Naive thymus-derived CD4-positive, alpha-beta T cell (primary cell): Measurements from ENCODE around the gene DNM1L. TPM values are rescaled to one million over a fixed set of nuclear protein-coding genes. Genes with fewer than 3 reads are reported as not detected.
A peak's percentile ranks its signal among the peaks of the same experiment; 100 is the strongest.

ENCODE experiments used
- ATAC-seq: fragments of 150-1000 bp; cut with Tn5 transposase; 2 replicates; pipeline ENCODE4 v1.10.0; 2021; ENCODE audit warnings: mild to moderate bottlenecking, moderate library complexity
- CTCF ChIA-PET: fragments of 350-600 bp; sonication (Branson Sonifier 250); formaldehyde crosslinking; loops from one replicate; lab custom pipeline; 2021; ENCODE audit warnings: antibody characterized with exemption; lab: Charles Lee
- POLR2A ChIA-PET: fragments of 350-600 bp; sonication (Branson Sonifier 250); formaldehyde crosslinking; loops from one replicate; lab custom pipeline; 2021; ENCODE audit warnings: antibody characterized with exemption, inconsistent platforms; lab: Charles Lee
- DNase-seq, 9 donors: peaks; one replicate each; pipeline versions ENCODE4 v3.0.0 to v3.0.0-alpha.2; 2020 to 2022; ENCODE audit warnings: mixed read lengths in 1 of 9
- H3K27ac ChIP-seq: one replicate; pipeline ENCODE4 v1.7.0; 2013; ENCODE audit warnings: mild to moderate bottlenecking, low read depth, low read length, moderate library complexity
- H3K27me3 ChIP-seq, 2 donors: one replicate each; pipeline ENCODE4 v1.7.0; 2013; ENCODE audit warnings: low read length in 2 of 2, mild to moderate bottlenecking in 2 of 2, moderate library complexity in 2 of 2; ENCODE audit not compliant: control insufficient read depth in 2 of 2, insufficient read depth in 2 of 2
- H3K36me3 ChIP-seq, 3 experiments: 1 replicate in 2 of 3; 2 replicates in 1 of 3; pipeline ENCODE4 v1.7.0; 2013; ENCODE audit warnings: low read length in 3 of 3, mild to moderate bottlenecking in 3 of 3, moderate library complexity in 1 of 3; ENCODE audit not compliant: insufficient read depth in 3 of 3, control insufficient read depth in 2 of 3
- H3K4me1 ChIP-seq, 2 donors: one replicate each; pipeline ENCODE4 v1.7.0; 2013; ENCODE audit warnings: low read length in 2 of 2, mild to moderate bottlenecking in 2 of 2, moderate library complexity in 1 of 2; ENCODE audit not compliant: control insufficient read depth in 2 of 2, insufficient read depth in 2 of 2
- H3K4me3 ChIP-seq: 2 replicates; pipeline ENCODE4 v1.7.0; 2013; ENCODE audit warnings: mild to moderate bottlenecking, low read length
- H3K9me3 ChIP-seq, 3 experiments: 1 replicate in 2 of 3; 2 replicates in 1 of 3; pipeline ENCODE4 v1.7.0; 2013; ENCODE audit warnings: low read length in 3 of 3; ENCODE audit not compliant: control insufficient read depth in 2 of 3
- H3K27ac Mint-ChIP-seq, 9 donors: one replicate each; pipeline ENCODE4 v1.8.0; 2020 to 2022; ENCODE audit warnings: mixed read lengths in 9 of 9, mild to moderate bottlenecking in 8 of 9, moderate library complexity in 5 of 9, inconsistent platforms in 2 of 9
- H3K27me3 Mint-ChIP-seq, 5 donors: one replicate each; pipeline ENCODE4 v1.8.0; 2021 to 2022; ENCODE audit warnings: mixed read lengths in 5 of 5, mild to moderate bottlenecking in 1 of 5
- H3K36me3 Mint-ChIP-seq, 5 donors: one replicate each; pipeline ENCODE4 v1.8.0; 2020 to 2022; ENCODE audit warnings: mixed read lengths in 5 of 5, mild to moderate bottlenecking in 3 of 5, inconsistent platforms in 1 of 5
- H3K4me1 Mint-ChIP-seq, 7 donors: one replicate each; pipeline ENCODE4 v1.8.0; 2020 to 2022; ENCODE audit warnings: mixed read lengths in 7 of 7, mild to moderate bottlenecking in 3 of 7, inconsistent platforms in 1 of 7
- H3K4me3 Mint-ChIP-seq, 10 donors: one replicate each; pipeline ENCODE4 v1.8.0; 2020 to 2022; ENCODE audit warnings: mild to moderate bottlenecking in 10 of 10, mixed read lengths in 10 of 10, moderate library complexity in 6 of 10, inconsistent platforms in 2 of 10
- H3K9me3 Mint-ChIP-seq, 11 donors: one replicate each; pipeline ENCODE4 v1.8.0; 2020 to 2022; ENCODE audit warnings: mixed read lengths in 11 of 11, mild to moderate bottlenecking in 4 of 11, inconsistent platforms in 1 of 11, moderate library complexity in 1 of 11
- intact Hi-C, 2 donors: fragments of 100-400 bp; cut with micrococcal nuclease; formaldehyde crosslinking; loops; one replicate each; pipeline ENCODE4 v1.15.1; 2023
- polyA plus RNA-seq, 2 donors: library from polyadenylated mRNA; unstranded; fragments of 300-500 nt; fragmentation: Illumina TruSeq; gene quantifications; one replicate each; pipeline ENCODE4 v1.2.3, GENCODE V29; 2021
- total RNA-seq, 6 experiments: library from RNA in 5 of 6; stranded (reverse) in 5 of 6; gene quantifications; 1 replicate in 5 of 6; 2 replicates in 1 of 6; pipeline ENCODE4 v1.2.3 and lab custom pipeline; 2021 to 2026

Gene DNM1L
- total and polyA plus RNA-seq, 7 experiments from 2014 or later = 17.4 to 68.4 (median 51.9) TPM

- Histone ChIP-seq H3K9me3 (no peaks in the 10 kb centered on the region), H3K36me3 (peaks cover 0 to 5% (median 0%) of the 10 kb centered on the region in 3 experiments), H3K4me3 (no peak overlapping the region), H3K27ac (no peak overlapping the region), H3K4me1 (no peaks in the 10 kb centered on the region), H3K27me3 (no peaks in the 10 kb centered on the region)
- peaks cover 0 to 18% (median 6%) of the 10 kb centered on the region in 5 donors for H3K36me3 Mint-ChIP-seq
- H3K27me3 Mint-ChIP-seq = no peaks in the 10 kb centered on the region
- DNase-seq (no peak), ATAC-seq (no peak)
- ChIA-PET CTCF (no interaction called here), POLR2A (no interaction called here)
- no peak overlapping the region for H3K4me3 Mint-ChIP-seq
- peaks cover 0 to 1% (median 0%) of the 10 kb centered on the region in 11 donors for H3K9me3 Mint-ChIP-seq
- no peak overlapping the region for H3K27ac Mint-ChIP-seq
- H3K4me1 Mint-ChIP-seq = peaks cover 0 to 21% (median 5%) of the 10 kb centered on the region in 7 donors
- intact Hi-C loops = no loop called here
These were observed 23.4 kb downstream of the DNM1L start for GRCh38 chr12:32702473-32702872.

- ChIA-PET POLR2A (no interaction called here), CTCF (no interaction called here)
- peaks cover 0 to 7% (median 0%) of the 10 kb centered on the region in 3 experiments for H3K36me3 ChIP-seq
- ATAC-seq (no peak), DNase-seq (no peak)
- H3K4me1 Mint-ChIP-seq = peaks cover 0 to 24% (median 5%) of the 10 kb centered on the region in 7 donors
- H3K27me3 ChIP-seq = no peaks in the 10 kb centered on the region
- peaks cover 0 to 18% (median 7%) of the 10 kb centered on the region in 5 donors for H3K36me3 Mint-ChIP-seq
- H3K4me3 ChIP-seq = no peak overlapping the region
- no peaks in the 10 kb centered on the region for H3K27me3 Mint-ChIP-seq
- no peak overlapping the region for H3K27ac Mint-ChIP-seq
- H3K27ac ChIP-seq = no peak overlapping the region
- no peaks in the 10 kb centered on the region for H3K4me1 ChIP-seq
- intact Hi-C loops = no loop called here
- no peaks in the 10 kb centered on the region for H3K9me3 ChIP-seq
- H3K9me3 Mint-ChIP-seq = peaks cover 0 to 1% (median 0%) of the 10 kb centered on the region in 11 donors
- H3K4me3 Mint-ChIP-seq = no peak overlapping the region
These were observed 23.8 kb downstream of the DNM1L start for GRCh38 chr12:32702946-32703345.

GRCh38 chr12:32705783-32706182, 26.7 kb downstream of the DNM1L start:
- H3K4me3 Mint-ChIP-seq = no peak overlapping the region
- no peak for ATAC-seq
- Histone ChIP-seq H3K9me3 (no peaks in the 10 kb centered on the region), H3K4me1 (no peaks in the 10 kb centered on the region), H3K27me3 (no peaks in the 10 kb centered on the region), H3K4me3 (no peak overlapping the region), H3K36me3 (peaks cover 0 to 22% (median 0%) of the 10 kb centered on the region in 3 experiments), H3K27ac (no peak overlapping the region)
- peaks cover 0 to 23% (median 9%) of the 10 kb centered on the region in 5 donors for H3K36me3 Mint-ChIP-seq
- no peak for DNase-seq
- H3K9me3 Mint-ChIP-seq = peaks cover 0 to 1% (median 0%) of the 10 kb centered on the region in 11 donors
- no peaks in the 10 kb centered on the region for H3K27me3 Mint-ChIP-seq
- ChIA-PET POLR2A (no interaction called here), CTCF (no interaction called here)
- H3K27ac Mint-ChIP-seq = no peak overlapping the region
- intact Hi-C loops = no loop called here
- peaks cover 0 to 17% (median 0%) of the 10 kb centered on the region in 7 donors for H3K4me1 Mint-ChIP-seq

GRCh38 chr12:32706335-32707024, 27.4 kb downstream of the DNM1L start:
- Mint-ChIP-seq H3K9me3 (peaks cover 0 to 1% (median 0%) of the 10 kb centered on the region in 11 donors), H3K4me1 (peaks cover 0 to 17% (median 0%) of the 10 kb centered on the region in 7 donors), H3K4me3 (no peak overlapping the region), H3K36me3 (peaks cover 4 to 25% (median 10%) of the 10 kb centered on the region in 5 donors), H3K27me3 (no peaks in the 10 kb centered on the region), H3K27ac (peak overlapping the region in 3 of 9 donors; percentile 18 to 61 (median 28))
- Histone ChIP-seq H3K27me3 (no peaks in the 10 kb centered on the region), H3K9me3 (no peaks in the 10 kb centered on the region), H3K4me3 (no peak overlapping the region), H3K27ac (no peak overlapping the region), H3K4me1 (no peaks in the 10 kb centered on the region), H3K36me3 (peaks cover 1 to 29% (median 4%) of the 10 kb centered on the region in 3 experiments)
- CTCF ChIA-PET = no interaction called here
- intact Hi-C loops = no loop called here
- no peak for DNase-seq
- ATAC-seq = no peak
- POLR2A ChIA-PET = no interaction called here

- no peak overlapping the region for H3K27ac ChIP-seq
- peaks cover 12 to 29% (median 18%) of the 10 kb centered on the region in 5 donors for H3K36me3 Mint-ChIP-seq
- ATAC-seq (no peak), DNase-seq (no peak)
- H3K9me3 Mint-ChIP-seq = peaks cover 0 to 1% (median 0%) of the 10 kb centered on the region in 11 donors
- peaks cover 0 to 13% (median 0%) of the 10 kb centered on the region in 7 donors for H3K4me1 Mint-ChIP-seq
- no peaks in the 10 kb centered on the region for H3K9me3 ChIP-seq
- no peaks in the 10 kb centered on the region for H3K27me3 ChIP-seq
- H3K36me3 ChIP-seq = peaks cover 4 to 44% (median 6%) of the 10 kb centered on the region in 3 experiments
- POLR2A ChIA-PET = no interaction called here
- no peak overlapping the region for H3K4me3 ChIP-seq
- intact Hi-C loops = no loop called here
- no peaks in the 10 kb centered on the region for H3K4me1 ChIP-seq
- no peak overlapping the region for H3K27ac Mint-ChIP-seq
- H3K27me3 Mint-ChIP-seq = no peaks in the 10 kb centered on the region
- CTCF ChIA-PET = no interaction called here
- H3K4me3 Mint-ChIP-seq = no peak overlapping the region
These were observed 29.8 kb downstream of the DNM1L start for GRCh38 chr12:32708926-32709325.

- DNase-seq (no peak), ATAC-seq (no peak)
- Histone ChIP-seq H3K9me3 (no peaks in the 10 kb centered on the region), H3K27me3 (no peaks in the 10 kb centered on the region), H3K4me1 (no peaks in the 10 kb centered on the region), H3K36me3 (peaks cover 6 to 29% (median 6%) of the 10 kb centered on the region in 3 experiments), H3K4me3 (no peak overlapping the region), H3K27ac (no peak overlapping the region)
- intact Hi-C loops = no loop called here
- Mint-ChIP-seq H3K4me3 (no peak overlapping the region), H3K9me3 (peaks cover 0 to 1% (median 0%) of the 10 kb centered on the region in 11 donors), H3K4me1 (no peaks in the 10 kb centered on the region), H3K27ac (no peak overlapping the region), H3K36me3 (peaks cover 11 to 28% (median 15%) of the 10 kb centered on the region in 5 donors), H3K27me3 (no peaks in the 10 kb centered on the region)
- ChIA-PET POLR2A (no interaction called here), CTCF (no interaction called here)
These were observed 35.7 kb downstream of the DNM1L start for GRCh38 chr12:32714772-32715171.

- no peaks in the 10 kb centered on the region for H3K27me3 ChIP-seq
- H3K9me3 Mint-ChIP-seq = no peaks in the 10 kb centered on the region
- no peaks in the 10 kb centered on the region for H3K27me3 Mint-ChIP-seq
- ATAC-seq (no peak), DNase-seq (no peak)
- ChIA-PET CTCF (no interaction called here), POLR2A (no interaction called here)
- no peaks in the 10 kb centered on the region for H3K9me3 ChIP-seq
- no peak overlapping the region for H3K27ac ChIP-seq
- intact Hi-C loops = no loop called here
- no peak overlapping the region for H3K4me3 ChIP-seq
- peaks cover 8 to 11% (median 10%) of the 10 kb centered on the region in 3 experiments for H3K36me3 ChIP-seq
- H3K4me1 Mint-ChIP-seq = no peaks in the 10 kb centered on the region
- no peaks in the 10 kb centered on the region for H3K4me1 ChIP-seq
- peak overlapping the region in 1 of 9 donors; percentile 67 for H3K27ac Mint-ChIP-seq
- H3K4me3 Mint-ChIP-seq = no peak overlapping the region
- H3K36me3 Mint-ChIP-seq = peaks cover 0 to 15% (median 9%) of the 10 kb centered on the region in 5 donors
These were observed 39.8 kb downstream of the DNM1L start for GRCh38 chr12:32718926-32719325.
